Measurements from ENCODE around the gene OXGR1.
"Not testable (repeated sequence)": the region's sequence is repeated elsewhere in the genome, so short reads cannot be mapped to it uniquely, and the experiment has no call there.

OXGR1 gene

GRCh38 chr13:96994017-96994857 lies at the start of gene OXGR1:
Gene OXGR1 (minus strand): TSS chr13:96994476. CDS start chr13:96987759, 6,717 bp downstream.
- DNase-seq: no peak

- no peak for DNase-seq
Measured at GRCh38 chr13:97043302-97043701, 49.0 kb upstream of the OXGR1 start.

- DNase-seq: no peak
Measured at GRCh38 chr13:97030705-97031452, 36.6 kb upstream of the OXGR1 start.

GRCh38 chr13:97028441-97029299 lies 34.4 kb upstream of the OXGR1 start:
- DNase-seq: no peak

- DNase-seq: no peak
Measured at GRCh38 chr13:97027162-97027554, 32.9 kb upstream of the OXGR1 start.

- DNase-seq: no peak
Measured at GRCh38 chr13:97026531-97027161, 32.4 kb upstream of the OXGR1 start.

- DNase-seq: not testable (repeated sequence)
Measured at GRCh38 chr13:97023812-97024211, 29.5 kb upstream of the OXGR1 start.

GRCh38 chr13:97023117-97023516 lies 28.8 kb upstream of the OXGR1 start:
- DNase-seq: no peak

- DNase-seq: no peak
Measured at GRCh38 chr13:97021241-97021640, 27.0 kb upstream of the OXGR1 start.

- no peak for DNase-seq
Measured at GRCh38 chr13:97020689-97021240, 26.5 kb upstream of the OXGR1 start.

GRCh38 chr13:97020194-97020593 lies 25.9 kb upstream of the OXGR1 start:
- DNase-seq: no peak

GRCh38 chr13:97019236-97019635 lies 25.0 kb upstream of the OXGR1 start:
- DNase-seq: no peak

GRCh38 chr13:97018029-97018819 lies 23.9 kb upstream of the OXGR1 start:
- DNase-seq: no peak

GRCh38 chr13:97017322-97017721 lies 23.0 kb upstream of the OXGR1 start:
- no peak for DNase-seq

- DNase-seq: no peak
Measured at GRCh38 chr13:97015661-97016350, 21.5 kb upstream of the OXGR1 start.

GRCh38 chr13:97012251-97013048 lies 18.2 kb upstream of the OXGR1 start:
- DNase-seq: no peak

GRCh38 chr13:97011446-97012131 lies 17.3 kb upstream of the OXGR1 start:
- no peak for DNase-seq

GRCh38 chr13:97008643-97009042 lies 14.4 kb upstream of the OXGR1 start:
- no peak for DNase-seq

- DNase-seq: no peak
Measured at GRCh38 chr13:97005625-97006262, 11.5 kb upstream of the OXGR1 start.

Measured in DMS79 (cell line).